Fibroblast of skin of abdomen (primary cell): Measurements from ENCODE around the gene CD2BP2. TPM values are rescaled to one million over a fixed set of nuclear protein-coding genes. Genes with fewer than 3 reads are reported as not detected.
"Not testable (repeated sequence)": the region's sequence is repeated elsewhere in the genome, so short reads cannot be mapped to it uniquely, and the experiment has no call there.

Experiments used
- DNase-seq: peaks from one replicate; pipeline ENCODE4 v3.0.0-alpha.2; 2013
- polyA plus RNA-seq, 2 experiments: library from polyadenylated mRNA; unstranded; fragments of 120-200 nt; gene quantifications; one replicate each; pipeline ENCODE4 v1.2.1, GENCODE V29; 2013; ENCODE audit not compliant: insufficient read length in 2 of 2

CD2BP2 gene
- polyA plus RNA-seq (2013, experiment 1 of 2; ENCODE audit: insufficient read length): 58.4 TPM
- polyA plus RNA-seq (2013, experiment 2 of 2; ENCODE audit: insufficient read length): 59.9 TPM

DNA sequence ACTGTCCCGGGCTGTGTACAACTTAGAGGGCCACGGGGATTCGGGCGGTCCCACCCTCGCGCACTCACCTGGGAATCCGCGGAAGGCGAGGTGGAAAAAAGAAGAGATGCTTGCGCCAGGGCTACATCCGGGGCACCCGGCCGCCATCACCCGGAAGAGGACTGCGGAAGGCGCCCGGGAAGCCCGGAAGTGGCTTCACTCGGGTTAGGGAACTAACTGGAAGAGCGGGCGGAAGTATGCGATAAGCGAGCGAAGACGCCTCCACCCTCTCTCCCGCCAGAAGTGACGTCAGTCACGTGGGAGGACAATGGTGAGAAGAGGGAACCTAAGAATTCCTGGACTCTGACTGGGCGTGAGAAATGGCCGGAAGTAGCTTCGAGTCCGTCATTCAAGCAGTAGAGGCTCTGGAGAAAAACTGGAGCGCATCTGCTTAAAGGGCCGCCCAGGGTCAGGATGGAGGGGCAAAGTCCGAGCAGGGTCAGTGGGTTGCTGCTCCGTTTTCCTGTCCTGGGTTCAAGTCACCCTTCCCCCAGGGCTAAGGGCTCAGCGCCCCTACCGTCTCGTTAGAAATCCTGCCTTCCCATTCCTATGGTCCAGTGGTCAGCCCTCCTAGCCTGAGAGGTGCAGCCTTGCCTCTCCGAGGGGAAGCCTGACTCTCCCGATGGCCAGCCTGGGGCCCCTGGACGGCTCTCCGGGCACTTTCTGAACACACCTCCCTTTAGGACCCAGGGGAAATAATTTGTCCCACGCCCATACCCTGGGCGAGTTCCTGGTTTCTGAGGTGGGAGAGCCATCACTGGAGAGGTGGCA, at the start of gene CD2BP2:
Gene CD2BP2 (minus strand): TSS at position 165 of the 810 bp plus-strand sequence. CDS start 627 bp downstream, outside the sequence.
- peak; percentile 100 for DNase-seq

DNA sequence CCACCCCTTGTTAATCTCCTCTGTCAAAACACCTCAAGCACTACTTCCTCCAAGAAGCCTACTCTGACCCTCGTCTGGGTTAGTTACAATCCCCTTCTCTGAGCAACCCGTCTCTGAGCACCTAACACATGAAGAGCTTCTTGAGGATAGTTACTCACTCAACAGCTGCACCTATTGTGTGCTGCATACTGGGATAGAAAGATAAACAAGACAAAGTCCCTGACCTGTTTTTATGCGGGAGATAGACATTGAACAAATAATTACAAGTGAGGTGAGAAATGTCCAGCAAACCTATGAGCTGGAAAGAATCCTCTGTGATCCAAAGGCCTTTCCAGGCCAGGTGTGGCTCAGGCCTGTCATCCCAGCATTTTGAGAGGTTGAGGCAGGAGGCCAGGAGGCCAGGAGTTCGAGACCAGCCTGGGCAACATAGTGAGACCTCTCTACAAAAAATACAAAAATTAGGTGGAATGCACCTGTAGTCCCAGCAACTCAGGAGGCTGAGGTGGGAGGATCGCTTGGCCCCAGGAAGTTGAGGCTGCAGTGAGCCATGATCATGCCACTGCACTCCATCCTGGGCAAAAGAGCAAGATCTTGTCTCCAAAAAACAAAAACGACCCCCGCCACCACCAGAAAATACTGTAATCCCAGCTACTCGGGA, 46.8 kb upstream of the CD2BP2 start:
- DNase-seq: no peak

DNA sequence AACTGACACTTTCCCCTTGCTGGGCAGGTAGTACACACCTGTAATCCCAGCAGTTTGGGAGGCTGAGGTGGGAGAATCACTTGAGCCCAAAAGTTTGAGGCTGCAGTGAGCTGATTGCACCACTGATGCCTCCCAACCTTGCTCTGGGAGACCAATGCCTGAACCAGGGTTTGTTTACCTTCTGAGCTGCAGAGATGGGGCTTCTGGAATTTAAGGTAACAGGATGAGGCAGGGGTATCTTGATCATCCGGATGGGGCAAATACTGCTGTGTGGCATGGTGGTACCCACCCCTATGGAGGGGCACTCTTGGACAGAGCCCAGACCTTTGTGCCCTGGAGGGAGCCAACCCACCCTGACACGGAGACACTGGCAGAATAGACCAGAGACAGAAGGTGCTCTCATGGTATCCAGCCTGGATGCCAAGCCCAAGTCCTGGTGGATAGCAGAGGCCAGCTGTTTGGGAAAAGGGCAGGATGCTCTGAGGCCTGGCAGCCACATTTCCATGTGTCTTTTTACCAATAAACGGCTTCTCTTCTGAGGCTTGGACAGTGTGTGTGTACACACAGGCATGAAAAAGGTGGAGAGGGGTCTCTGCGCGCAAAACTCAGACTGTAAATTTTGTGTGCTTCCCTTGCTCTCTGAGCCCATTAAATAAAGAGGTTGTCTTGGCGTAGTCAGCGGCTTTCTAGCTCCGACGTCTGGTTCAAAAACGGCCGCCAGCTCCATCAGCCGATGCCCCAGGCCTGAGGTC, 44.5 kb upstream of the CD2BP2 start:
- no peak for DNase-seq

DNA sequence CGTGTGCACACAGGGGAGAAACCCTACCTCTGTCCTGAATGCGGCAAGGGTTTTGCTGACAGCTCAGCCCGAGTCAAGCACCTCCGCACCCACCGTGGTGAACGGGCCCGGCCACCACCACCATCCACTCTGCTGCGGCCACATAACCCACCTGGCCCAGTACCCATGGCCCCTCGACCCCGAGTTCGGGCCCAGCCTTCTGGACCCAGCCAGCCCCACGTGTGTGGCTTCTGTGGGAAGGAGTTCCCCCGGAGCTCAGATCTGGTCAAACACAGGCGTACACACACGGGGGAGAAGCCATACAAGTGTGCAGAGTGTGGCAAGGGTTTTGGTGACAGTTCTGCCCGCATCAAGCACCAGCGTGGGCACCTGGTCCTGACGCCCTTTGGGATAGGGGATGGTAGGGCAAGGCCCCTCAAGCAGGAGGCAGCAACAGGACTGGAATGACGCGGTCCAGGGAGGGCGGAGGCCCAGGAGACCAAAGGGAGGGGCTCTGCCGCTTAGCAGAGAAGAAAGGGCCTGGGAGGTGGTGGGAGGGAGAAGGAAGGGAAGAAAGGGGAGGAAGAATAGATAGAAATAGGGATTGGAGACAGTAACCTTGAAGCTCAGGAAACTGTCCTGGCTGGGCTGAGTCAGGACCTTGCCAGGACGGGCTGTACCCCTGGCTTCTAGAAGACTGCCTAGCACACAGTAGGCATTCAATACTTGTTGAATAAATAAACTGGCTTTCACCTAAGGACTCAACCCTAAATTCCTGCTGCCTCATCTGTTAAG, 43.7 kb upstream of the CD2BP2 start:
- DNase-seq: no peak

DNA sequence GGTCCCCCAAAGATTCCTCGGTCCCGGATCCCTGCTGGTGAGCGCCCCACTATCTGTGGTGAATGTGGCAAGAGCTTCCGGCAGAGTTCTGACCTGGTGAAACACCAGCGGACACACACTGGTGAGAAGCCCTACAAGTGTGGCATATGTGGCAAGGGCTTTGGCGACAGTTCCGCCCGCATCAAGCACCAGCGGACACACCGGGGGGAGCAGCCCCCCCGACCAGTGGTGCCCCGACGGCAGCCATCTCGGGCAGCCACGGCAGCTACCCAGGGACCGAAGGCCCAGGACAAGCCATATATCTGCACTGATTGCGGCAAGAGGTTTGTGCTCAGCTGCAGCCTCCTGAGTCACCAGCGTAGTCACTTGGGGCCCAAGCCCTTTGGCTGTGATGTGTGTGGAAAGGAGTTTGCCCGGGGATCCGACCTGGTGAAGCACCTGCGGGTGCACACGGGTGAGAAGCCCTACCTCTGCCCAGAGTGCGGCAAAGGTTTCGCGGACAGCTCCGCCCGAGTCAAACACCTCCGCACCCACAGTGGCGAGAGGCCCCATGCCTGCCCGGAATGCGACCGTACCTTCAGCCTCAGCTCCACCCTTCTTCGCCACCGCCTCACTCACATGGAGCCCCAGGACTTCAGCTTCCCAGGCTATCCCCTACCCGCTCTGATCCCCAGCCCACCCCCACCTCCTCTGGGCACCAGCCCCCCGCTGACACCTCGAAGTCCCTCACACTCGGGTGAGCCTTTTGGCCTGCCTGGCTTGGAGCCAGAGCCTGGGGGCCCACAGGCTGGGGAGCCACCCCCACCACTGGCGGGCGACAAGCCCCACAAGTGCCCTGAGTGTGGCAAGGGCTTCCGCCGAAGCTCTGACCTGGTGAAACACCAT, 42.9 kb upstream of the CD2BP2 start:
- no peak for DNase-seq

DNA sequence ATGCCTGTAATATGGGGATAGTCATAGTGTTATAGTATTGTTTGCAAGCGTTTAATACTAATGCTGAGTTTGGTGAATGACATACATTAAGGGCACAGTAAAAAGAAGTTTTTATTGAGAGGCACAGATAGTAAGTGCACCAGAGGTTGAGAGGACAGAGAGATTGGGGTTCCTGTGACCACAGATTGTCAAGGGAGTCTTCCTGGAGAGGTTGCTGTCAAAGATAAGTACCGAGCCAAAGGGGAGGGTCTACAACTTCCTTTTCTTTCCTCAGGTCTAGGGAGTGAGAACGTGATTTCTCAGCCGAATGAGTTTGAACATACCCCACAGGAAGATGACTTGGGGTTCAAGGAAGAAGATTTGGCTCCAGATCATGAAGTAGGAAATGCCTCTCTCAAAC, 41.9 kb upstream of the CD2BP2 start:
- DNase-seq: no peak

DNA sequence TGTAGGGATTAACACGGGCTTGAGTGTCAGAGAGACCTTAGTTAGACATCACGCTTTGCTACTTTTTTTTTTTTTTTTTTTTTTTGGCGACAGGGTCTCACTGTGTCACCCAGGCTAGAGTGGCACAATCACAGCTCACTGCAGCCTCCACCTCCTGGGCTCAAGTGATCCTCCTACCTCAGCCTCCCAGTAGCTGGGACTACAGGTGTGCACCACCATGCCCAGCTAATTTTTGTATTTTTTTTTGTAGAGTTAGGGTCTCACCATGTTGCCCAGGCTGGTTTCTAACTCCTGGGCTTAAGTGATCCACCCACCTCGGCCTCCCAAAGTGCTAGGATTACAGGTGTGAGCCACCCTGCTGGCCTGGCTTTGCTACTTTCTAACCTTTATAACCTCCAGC, 41.5 kb upstream of the CD2BP2 start:
- not testable (repeated sequence) for DNase-seq

DNA sequence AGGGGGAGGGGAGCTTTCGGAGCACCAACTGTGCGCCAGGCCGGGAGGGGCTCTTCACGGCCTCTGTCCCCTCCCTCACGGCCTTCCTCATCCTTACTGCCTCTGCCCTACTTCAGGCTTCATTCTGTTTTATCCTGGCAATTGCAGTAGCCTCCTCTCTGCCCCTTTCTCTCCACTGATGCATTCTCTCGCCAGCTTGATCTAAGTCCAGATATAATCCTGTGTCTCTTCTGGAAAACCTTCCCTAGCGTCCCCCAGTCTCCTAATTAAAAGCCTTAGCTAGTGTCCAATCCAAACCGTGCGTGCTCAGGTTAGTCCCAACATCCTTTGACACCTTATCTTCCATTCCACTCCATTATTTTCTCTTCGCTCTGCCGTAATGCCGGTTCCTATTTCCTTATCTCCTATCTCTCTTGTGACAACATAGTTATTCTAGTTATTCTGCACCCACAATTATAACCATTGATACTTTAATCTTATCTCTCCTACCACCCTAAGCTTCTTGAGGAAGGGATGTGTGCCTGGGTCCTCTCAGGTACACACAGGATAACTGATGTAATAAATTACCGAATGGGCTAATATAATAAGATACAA, 41.0 kb upstream of the CD2BP2 start:
- DNase-seq: no peak

DNA sequence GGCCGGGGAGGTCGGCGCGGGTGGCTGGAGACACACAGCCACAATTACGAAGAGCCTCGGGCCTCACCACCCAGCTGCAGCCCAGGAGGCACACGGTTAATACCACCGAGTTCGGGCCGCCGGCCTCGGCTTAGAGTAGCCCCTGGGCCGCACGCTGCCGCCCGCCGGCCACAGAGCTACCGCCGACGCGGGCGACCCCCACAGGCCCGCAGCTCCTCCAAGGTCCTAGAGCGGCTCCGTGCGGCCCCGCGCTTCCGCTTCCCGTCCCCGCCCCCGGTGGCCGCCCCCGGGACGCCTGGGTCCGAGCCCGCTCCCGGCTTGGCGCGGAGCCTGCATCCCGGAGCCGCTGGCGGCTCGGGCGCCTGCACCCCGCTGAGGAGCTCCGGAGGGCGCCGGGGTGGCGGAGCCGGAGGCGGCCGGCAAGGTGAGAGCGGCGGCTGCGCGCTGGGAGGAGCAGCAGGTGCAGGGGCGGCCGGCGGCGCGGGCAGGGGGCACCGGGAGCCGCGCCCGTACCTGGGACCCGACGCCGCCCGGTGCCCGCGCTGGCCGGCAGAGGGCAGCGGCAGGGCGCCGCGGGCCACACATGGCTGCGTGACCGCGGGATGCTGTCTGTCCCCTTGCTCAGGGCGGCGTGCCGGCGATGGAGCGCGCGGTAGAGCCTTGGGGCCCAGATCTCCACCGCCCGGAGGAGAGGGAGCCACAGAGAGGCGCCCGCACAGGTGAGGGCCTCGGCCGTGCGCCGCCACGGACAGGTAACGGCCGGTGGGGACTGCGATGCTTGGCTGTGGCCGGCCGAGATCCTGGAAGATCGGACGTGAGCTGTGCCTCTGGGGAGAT, 40.3 kb upstream of the CD2BP2 start, which contains the start of gene ZNF48:
Gene ZNF48 (plus strand): TSS at position 266 of the 837 bp plus-strand sequence. CDS start 375 bp downstream, at position 641.
- DNase-seq: peak; percentile 88

DNA sequence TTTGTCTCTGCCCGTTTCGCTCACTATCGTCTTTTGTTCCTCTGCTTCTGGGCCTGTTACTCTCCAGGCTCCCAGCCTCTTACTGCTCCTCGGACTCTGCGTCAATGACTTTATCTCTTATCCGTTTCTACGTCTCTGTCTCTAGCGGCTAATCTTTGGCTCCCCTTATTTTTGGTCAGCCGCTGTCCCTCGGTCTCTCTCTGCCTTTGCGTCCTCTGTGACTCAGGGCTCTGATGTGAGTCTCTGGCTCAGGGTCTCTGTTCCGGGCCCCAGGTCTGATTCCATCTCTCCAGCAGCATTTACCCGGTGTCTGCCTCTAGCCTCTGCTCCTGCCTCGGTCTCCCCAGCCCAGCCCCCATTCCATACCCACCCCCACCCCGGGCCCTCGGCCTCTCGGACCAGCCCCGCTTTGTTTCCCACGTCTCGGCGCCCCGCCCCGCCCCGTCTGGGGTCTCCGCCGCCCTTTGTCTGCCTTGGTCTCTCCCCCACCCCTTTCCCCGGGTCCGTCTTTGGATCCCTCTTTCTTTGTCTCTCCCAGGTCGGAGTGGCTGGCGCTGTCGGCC, 39.6 kb upstream of the CD2BP2 start:
- peak; percentile 12 for DNase-seq

DNA sequence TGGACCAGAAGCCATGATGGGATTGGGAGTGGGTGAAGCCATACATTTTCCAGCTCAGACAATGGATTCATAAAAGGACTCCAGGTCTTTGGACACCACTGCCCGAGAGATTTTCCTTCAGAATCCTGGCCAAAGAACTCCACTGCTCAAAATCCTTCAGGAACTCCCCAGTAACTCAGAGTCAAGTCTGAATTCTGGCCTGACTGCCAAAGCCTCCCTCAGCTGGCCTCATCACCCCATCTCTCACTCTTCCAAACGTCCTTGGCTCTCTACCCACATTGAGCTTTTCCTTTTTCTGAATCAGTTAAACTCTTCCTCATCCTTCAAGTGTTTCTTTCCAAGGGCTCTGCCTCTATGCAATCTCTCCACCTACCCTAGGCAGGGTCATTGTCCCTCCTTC, 28.4 kb upstream of the CD2BP2 start:
- no peak for DNase-seq

DNA sequence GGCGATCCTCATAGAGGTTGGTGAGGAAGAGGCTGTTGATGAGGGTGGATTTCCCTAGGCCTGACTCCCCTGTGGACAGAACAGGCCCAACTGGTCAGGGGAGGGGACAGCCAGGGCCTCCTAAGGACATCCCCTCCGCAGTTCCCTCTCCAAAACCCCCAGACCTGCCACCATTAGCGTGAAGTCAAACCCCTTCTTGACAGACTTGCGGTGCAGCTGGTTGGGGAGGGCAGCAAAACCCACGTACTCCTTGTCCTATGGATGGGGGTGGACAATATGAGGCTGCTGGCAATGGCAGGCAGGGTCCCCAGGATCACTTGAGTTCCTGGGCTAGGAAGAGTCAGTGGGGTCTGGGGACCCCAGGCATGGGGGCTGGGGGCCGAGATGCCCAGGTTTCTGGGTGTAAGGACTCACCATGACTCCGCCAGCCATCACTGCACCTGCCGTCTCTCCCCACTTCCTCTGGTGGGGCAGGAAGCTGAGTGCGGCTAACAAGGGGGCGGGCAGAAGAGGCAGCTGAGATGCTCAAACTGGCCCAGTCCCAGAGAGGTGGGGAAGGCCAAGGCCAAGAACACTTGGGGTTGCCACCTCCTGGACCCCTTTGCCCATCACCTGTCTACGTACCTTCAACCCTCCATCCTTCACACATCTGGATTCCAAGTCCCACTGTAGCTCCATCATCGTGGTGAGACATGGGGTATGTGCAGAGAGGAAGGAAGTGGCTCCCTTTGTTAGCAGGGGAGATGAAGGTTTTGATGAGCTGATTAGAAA, 27.2 kb upstream of the CD2BP2 start, which contains the start of gene SEPTIN1:
Gene SEPTIN1 (minus strand): TSS at position 451 of the 771 bp plus-strand sequence. CDS start 19 bp downstream, at position 432.
- no peak for DNase-seq

DNA sequence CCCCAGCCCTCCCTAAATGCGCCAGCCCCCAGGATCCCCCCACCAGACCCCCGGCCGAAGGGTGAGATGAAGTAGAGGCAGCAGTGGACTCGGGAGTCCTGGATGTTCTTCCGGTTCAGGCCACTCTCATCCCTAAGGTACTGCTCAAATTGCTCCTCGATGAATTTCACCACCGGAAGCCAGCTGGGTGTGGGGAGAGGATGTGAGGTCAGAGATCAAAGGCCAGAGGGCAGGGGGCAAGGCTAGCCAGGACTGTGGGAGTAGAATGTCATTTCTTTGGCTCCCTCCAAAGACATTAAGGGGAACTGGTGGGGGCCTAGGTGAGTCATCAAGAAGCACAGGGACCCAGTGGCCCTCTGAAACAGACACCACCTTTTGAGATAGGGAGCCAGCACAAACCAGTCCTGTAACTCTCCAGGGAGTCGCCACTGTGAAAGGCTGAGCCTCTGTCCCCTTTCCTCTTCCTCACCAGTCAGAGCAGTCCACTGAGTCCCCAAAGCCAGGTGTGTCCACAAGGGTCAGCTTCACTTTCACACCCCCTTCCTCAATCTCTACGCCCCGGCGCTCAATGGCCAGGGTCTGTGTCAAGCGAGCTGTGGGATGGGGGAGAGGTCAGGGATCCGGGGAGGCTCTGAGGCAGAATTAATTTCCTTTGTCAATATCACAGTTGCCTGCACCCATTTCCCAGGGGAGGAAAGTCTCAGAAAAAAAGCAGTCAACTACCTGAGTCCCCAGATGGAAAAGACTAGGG, 26.4 kb upstream of the CD2BP2 start:
- no peak for DNase-seq

DNA sequence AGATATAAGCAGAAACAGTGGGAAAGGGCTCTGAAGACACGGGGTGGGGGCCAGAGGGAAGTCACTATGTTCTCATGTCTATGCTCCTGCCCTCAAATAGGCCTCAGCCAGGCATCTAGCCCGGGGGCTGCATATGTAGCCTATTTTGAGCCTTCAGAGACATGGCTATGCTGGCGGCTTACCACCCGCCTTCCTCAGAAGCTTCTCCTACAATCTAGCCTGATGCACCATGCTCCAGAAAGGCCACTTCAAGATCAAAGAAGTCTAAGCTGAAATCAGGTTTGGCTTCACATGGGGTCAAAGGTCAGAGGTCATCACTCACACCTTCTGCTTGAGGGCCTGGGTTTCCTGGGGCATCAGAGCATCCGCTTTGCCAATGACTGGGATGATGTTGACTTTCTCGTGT, 25.7 kb upstream of the CD2BP2 start:
- no peak for DNase-seq

DNA sequence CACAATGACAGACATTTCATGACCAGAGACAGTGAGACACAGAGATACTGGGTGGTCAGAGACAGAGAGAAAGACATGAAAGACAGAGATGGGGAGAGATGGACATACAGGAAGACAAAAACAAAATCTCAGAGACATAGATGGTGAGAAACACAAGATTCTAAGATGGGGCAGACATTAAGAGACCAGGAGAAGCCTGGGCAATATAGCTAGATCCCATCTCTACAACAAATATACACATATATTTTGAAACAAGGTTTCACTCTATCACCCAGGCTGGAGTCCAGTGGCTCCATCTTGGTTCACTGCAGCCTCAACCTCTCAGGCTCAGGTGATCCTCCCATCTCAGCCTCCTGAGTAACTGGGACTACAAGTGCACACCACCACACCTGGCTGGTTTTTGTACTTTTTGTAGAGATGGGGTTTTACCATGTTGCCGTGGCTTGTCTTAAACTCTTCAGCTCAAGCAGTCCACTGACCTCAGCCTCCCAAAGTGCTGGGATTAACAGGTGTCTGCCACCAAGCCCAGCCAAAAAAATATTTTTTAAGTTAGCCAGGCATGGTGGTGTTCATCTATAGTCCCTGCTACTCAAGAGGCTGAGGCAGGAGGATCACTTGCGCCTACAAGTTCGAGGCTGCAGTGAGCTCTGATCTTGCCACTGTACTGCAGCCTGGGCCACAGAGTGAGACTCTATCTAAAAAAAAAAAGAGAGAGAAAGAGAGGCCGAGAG, 25.1 kb upstream of the CD2BP2 start:
- DNase-seq: no peak

DNA sequence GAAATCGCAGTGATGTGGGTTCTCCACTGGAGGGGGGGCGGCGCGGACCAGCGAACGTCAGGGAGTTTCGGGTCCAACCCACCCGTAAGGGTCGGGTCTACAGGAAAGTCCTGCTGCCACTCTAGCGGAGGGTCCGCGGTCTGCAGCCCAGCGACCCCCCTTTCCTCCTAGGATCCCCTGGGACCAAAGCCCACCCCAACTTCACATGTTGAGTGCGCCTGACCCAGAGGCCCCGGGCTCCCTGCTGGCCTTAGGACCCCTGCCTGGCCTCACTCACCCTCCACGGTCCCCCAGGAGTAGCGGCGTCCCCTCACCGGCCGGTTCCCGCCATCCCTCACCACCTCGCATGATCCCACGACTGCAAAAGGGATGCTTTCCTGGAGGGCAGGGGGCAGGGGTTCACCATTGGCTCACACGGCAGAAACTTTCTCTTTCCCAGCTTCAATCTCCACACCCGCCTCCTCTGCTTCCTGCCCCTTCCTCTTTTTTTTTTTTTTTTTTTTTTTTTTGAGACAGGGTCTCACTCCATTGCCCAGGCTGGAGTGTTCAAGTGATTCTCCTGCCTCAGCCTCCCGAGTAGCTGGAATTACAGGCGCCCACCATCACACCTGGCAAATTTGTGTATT, 24.2 kb upstream of the CD2BP2 start:
- no peak for DNase-seq
